Measurements from ENCODE around the gene LBH. TPM values are rescaled to one million over a fixed set of nuclear protein-coding genes. Genes with fewer than 3 reads are reported as not detected.

LBH gene
- polyA plus RNA-seq, 3 donors: 0.41 to 0.76 (median 0.42) TPM

- WGBS (ENCODE audit: insufficient coverage): under 1% methylated on average over 37 of the region's 50 CpGs
- Histone ChIP-seq H3K9me3 (replicated peaks in 1 of 2; ENCODE audit: control insufficient read depth in 1 of 2, insufficient read depth in 1 of 2, low read length in 2 of 2) (peaks cover 0 to 11% of the 10 kb centered on the region in 2 donors), H4K20me1 (ENCODE audit: insufficient read depth, low read length) (no peaks in the 10 kb centered on the region), H2AFZ (ENCODE audit: insufficient read depth, low read depth, low read length, poor library complexity, severe bottlenecking) (peak overlapping the region; percentile 84), H3K4me1 (ENCODE audit: control insufficient read depth in 1 of 2, insufficient read depth in 2 of 2, low read length in 2 of 2) (peaks cover 17 to 31% of the 10 kb centered on the region in 2 donors), H3K36me3 (replicated peaks in 1 of 2; ENCODE audit: control insufficient read depth in 1 of 2, insufficient read depth in 2 of 2, low read length in 2 of 2) (no peaks in the 10 kb centered on the region), H3K4me2 (replicated peaks; ENCODE audit: extremely low read depth, low read length, poor library complexity, severe bottlenecking) (peak overlapping the region; percentile 94), H3K4me3 (replicated peaks in 1 of 3; ENCODE audit: low read depth in 2 of 3, low read length in 3 of 3) (peak overlapping the region; percentile 21 to 78 (median 57)), H3K9ac (ENCODE audit: insufficient read depth, low read length, poor library complexity, severe bottlenecking) (peak overlapping the region; percentile 54), H3K79me2 (ENCODE audit: insufficient read depth, low read length) (no peaks in the 10 kb centered on the region), H3K27me3 (ENCODE audit: control insufficient read depth in 2 of 2, insufficient read depth in 2 of 2, low read length in 2 of 2) (peaks cover 41 to 57% of the 10 kb centered on the region in 2 donors), H3K27ac (ENCODE audit: low read depth in 1 of 2, low read length in 2 of 2) (no peak overlapping the region)
- Mint-ChIP-seq H3K4me1 (peaks cover 33% of the 10 kb centered on the region), H3K36me3 (peaks cover 2 to 15% of the 10 kb centered on the region in 2 donors), H3K27ac (peak overlapping the region in 2 of 7 donors; percentile 45 to 50), H3K27me3 (ENCODE audit: low read depth in 3 of 3) (peaks cover 57 to 69% (median 60%) of the 10 kb centered on the region in 3 donors), H3K9me3 (peaks cover 0 to 9% (median 8%) of the 10 kb centered on the region in 7 donors), H3K4me3 (peak overlapping the region; percentile 84 to 93)
- intact Hi-C loops (cut with micrococcal nuclease): no loop called here
- peak in 1 of 3 donors; percentile 6 for DNase-seq
- TF ChIP-seq, protein P1, sequence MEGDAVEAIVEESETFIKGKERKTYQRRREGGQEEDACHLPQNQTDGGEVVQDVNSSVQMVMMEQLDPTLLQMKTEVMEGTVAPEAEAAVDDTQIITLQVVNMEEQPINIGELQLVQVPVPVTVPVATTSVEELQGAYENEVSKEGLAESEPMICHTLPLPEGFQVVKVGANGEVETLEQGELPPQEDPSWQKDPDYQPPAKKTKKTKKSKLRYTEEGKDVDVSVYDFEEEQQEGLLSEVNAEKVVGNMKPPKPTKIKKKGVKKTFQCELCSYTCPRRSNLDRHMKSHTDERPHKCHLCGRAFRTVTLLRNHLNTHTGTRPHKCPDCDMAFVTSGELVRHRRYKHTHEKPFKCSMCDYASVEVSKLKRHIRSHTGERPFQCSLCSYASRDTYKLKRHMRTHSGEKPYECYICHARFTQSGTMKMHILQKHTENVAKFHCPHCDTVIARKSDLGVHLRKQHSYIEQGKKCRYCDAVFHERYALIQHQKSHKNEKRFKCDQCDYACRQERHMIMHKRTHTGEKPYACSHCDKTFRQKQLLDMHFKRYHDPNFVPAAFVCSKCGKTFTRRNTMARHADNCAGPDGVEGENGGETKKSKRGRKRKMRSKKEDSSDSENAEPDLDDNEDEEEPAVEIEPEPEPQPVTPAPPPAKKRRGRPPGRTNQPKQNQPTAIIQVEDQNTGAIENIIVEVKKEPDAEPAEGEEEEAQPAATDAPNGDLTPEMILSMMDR (IDR thresholded peaks at IDR 0.05): no peak
Observed at GRCh38 chr2:30230497-30231211, 680 bp upstream of the LBH start.

DNA sequence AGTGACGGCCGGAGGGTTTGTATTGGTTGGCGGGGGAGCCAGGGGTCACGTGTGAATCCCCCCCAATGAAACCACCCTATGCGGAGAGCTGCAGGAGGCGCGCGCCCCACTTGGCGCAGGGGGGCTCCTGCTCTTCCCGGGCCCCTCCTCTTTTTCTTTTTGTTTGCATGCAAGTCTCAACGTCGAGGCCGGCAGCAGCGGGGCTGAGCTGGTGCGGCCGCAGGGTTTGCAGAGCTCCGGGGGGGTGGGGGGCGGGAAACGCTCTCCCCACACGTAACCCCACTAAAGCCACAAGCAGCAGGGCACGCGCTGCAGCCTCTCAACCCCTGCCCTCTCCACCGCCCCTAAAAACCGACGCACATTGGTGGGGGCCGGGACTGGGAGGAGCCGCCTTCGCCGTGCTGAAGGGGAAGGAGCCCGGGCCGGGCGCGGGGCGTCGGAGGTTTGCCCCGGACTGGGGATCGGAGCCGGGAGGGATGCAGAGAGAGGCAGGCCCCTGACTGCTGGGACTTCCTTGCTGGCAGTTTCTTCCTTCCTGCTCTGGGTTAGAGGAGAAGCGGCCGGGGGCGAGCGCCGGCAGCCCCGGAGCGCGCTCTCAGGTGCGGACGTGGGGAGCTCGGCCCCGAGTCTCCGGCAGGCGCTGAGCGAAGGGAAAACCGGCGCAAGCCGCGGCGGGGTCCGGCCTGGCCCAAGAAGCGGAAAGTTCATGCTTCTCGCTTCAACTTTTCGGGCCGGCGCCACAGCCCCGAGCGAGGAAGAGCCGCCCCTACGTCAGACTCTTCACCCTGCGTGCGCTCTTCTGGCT is 864 bp downstream of the LBH start:
- intact Hi-C loops (cut with micrococcal nuclease): no loop called here
- H2AFZ ChIP-seq (ENCODE audit: insufficient read depth, low read depth, low read length, poor library complexity, severe bottlenecking): peak overlapping the region; percentile 84
- Mint-ChIP-seq H3K36me3 (peaks cover 2 to 15% of the 10 kb centered on the region in 2 donors), H3K4me1 (peaks cover 24% of the 10 kb centered on the region), H3K27ac (peak overlapping the region in 1 of 7 donors; percentile 26), H3K9me3 (peaks cover 0 to 9% (median 8%) of the 10 kb centered on the region in 7 donors), H3K27me3 (ENCODE audit: low read depth in 3 of 3) (peaks cover 57 to 76% (median 59%) of the 10 kb centered on the region in 3 donors), H3K4me3 (peak overlapping the region; percentile 87 to 94)
- no peaks in the 10 kb centered on the region for H3K36me3 ChIP-seq (replicated peaks in 1 of 2; ENCODE audit: control insufficient read depth in 1 of 2, insufficient read depth in 2 of 2, low read length in 2 of 2)
- peaks cover 16 to 29% of the 10 kb centered on the region in 2 donors for H3K4me1 ChIP-seq (ENCODE audit: control insufficient read depth in 1 of 2, insufficient read depth in 2 of 2, low read length in 2 of 2)
- H3K79me2 ChIP-seq (ENCODE audit: insufficient read depth, low read length): no peaks in the 10 kb centered on the region
- H4K20me1 ChIP-seq (ENCODE audit: insufficient read depth, low read length): no peaks in the 10 kb centered on the region
- 0% methylated on average over 43 of the region's 70 CpGs for WGBS (ENCODE audit: insufficient coverage)
- H3K4me2 ChIP-seq (replicated peaks; ENCODE audit: extremely low read depth, low read length, poor library complexity, severe bottlenecking): peak overlapping the region; percentile 94
- H3K9me3 ChIP-seq (replicated peaks in 1 of 2; ENCODE audit: control insufficient read depth in 1 of 2, insufficient read depth in 1 of 2, low read length in 2 of 2): peaks cover 0 to 11% of the 10 kb centered on the region in 2 donors
- H3K9ac ChIP-seq (ENCODE audit: insufficient read depth, low read length, poor library complexity, severe bottlenecking): peak overlapping the region; percentile 54
- peak overlapping the region; percentile 57 to 78 (median 58) for H3K4me3 ChIP-seq (replicated peaks in 1 of 3; ENCODE audit: low read depth in 2 of 3, low read length in 3 of 3)
- no peak overlapping the region for H3K27ac ChIP-seq (ENCODE audit: low read depth in 1 of 2, low read length in 2 of 2)
- TF ChIP-seq, protein P1 (IDR thresholded peaks at IDR 0.05): no peak
- peaks cover 41 to 57% of the 10 kb centered on the region in 2 donors for H3K27me3 ChIP-seq (ENCODE audit: control insufficient read depth in 2 of 2, insufficient read depth in 2 of 2, low read length in 2 of 2)
- peak; percentile 19 to 24 (median 23) for DNase-seq

Measured in CD14-positive monocyte (primary cell).